ENCODE measurements around the gene MFGE8.

DNA sequence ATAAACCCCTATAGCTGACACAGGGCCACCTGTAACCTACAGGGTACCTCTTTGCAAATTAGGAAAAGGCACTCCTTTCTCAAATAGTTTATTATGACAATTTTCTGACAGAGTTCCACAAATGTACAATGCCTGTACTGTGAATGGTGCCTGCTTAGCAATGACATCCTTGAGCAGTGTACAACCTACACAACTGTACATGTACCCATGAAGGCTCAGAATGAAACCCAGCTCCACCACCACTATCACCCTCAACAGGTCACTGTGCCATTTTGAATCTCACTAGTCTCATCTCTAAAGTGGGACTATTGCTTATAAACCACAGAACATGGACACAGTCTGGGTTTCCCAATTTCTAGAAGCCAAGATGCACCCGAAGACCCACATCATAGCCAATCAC is 7.0 kb downstream of the MFGE8 start:
- TF ChIP-seq POLR2A (IDR thresholded peaks at IDR 0.05) (no peak), POLR2AphosphoS5 (IDR thresholded peaks at IDR 0.05) (no peak), EP300 (IDR thresholded peaks at IDR 0.05) (no peak)
- TF ChIP-seq, protein P1, sequence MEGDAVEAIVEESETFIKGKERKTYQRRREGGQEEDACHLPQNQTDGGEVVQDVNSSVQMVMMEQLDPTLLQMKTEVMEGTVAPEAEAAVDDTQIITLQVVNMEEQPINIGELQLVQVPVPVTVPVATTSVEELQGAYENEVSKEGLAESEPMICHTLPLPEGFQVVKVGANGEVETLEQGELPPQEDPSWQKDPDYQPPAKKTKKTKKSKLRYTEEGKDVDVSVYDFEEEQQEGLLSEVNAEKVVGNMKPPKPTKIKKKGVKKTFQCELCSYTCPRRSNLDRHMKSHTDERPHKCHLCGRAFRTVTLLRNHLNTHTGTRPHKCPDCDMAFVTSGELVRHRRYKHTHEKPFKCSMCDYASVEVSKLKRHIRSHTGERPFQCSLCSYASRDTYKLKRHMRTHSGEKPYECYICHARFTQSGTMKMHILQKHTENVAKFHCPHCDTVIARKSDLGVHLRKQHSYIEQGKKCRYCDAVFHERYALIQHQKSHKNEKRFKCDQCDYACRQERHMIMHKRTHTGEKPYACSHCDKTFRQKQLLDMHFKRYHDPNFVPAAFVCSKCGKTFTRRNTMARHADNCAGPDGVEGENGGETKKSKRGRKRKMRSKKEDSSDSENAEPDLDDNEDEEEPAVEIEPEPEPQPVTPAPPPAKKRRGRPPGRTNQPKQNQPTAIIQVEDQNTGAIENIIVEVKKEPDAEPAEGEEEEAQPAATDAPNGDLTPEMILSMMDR (IDR thresholded peaks at IDR 0.05) = no peak
